GM12878 (cell line): ENCODE data around the gene ATP10A. TPM values are rescaled to one million over a fixed set of nuclear protein-coding genes. Genes with fewer than 3 reads are reported as not detected.

Experiments used
- ATAC-seq: fragments of 200-7000 bp; cut with Tn5 transposase; 3 replicates; pipeline ENCODE4 v1.9.1; 2020; ENCODE audit warnings: mild to moderate bottlenecking, moderate library complexity
- BruUV-seq: library from RNA; stranded (reverse); fragments of 400-500 nt; replicated peaks from 2 replicates; lab custom pipeline; 2021; lab: Mats Ljungman, UMichigan
- CTCF ChIA-PET: fragments of 300-600 bp; sonication (Branson Sonifier 250); formaldehyde crosslinking; extraction: SDS; loops from one replicate; lab custom pipeline; 2021; ENCODE audit warnings: inconsistent platforms; lab: Yijun Ruan, JAX
- POLR2A ChIA-PET: fragments of 350-600 bp; formaldehyde crosslinking; extraction: SDS; loops from one replicate; lab custom pipeline; 2021; ENCODE audit warnings: inconsistent platforms; lab: Charles Lee
- RAD21 ChIA-PET: fragments of 300-600 bp; sonication (Branson Sonifier 250); formaldehyde crosslinking; loops from one replicate; lab custom pipeline; 2023; ENCODE audit warnings: antibody characterized with exemption; ENCODE audit not compliant: unreplicated experiment; lab: Charles Lee
- SMC1A ChIA-PET: fragments of 300-600 bp; sonication (Branson Sonifier 250); formaldehyde crosslinking; loops from one replicate; lab custom pipeline; 2023; ENCODE audit not compliant: unreplicated experiment, uncharacterized antibody; lab: Charles Lee
- DNase-seq: peaks from one replicate; pipeline ENCODE4 v3.0.0-alpha.2; 2011; ENCODE audit warnings: low read depth, low spot score
- FAIRE-seq: peaks from 3 replicates; lab custom pipeline; 2011; peaks lifted over from hg19 to GRCh38; lab: Jason Lieb, UNC
- H2AFZ ChIP-seq: 2 replicates; pipeline ENCODE4 v1.6.0; 2011; ENCODE audit warnings: low read depth, low read length, control low read depth; ENCODE audit not compliant: control insufficient read depth
- H3K27ac ChIP-seq: 2 replicates; pipeline ENCODE4 v1.5.1; 2011; ENCODE audit warnings: control low read depth; ENCODE audit not compliant: control insufficient read depth, insufficient read depth
- H3K27me3 ChIP-seq, 2 experiments: replicated peaks in 1 of 2; 2 replicates each; pipeline versions ENCODE4 v1.6.0 to v1.6.1; 2011; ENCODE audit warnings: low read length in 1 of 2; ENCODE audit not compliant: control insufficient read depth in 2 of 2, insufficient read depth in 2 of 2
- H3K36me3 ChIP-seq, 2 experiments: 2 replicates each; pipeline ENCODE4 v1.5.1; 2011; ENCODE audit warnings: low read length in 1 of 2; ENCODE audit not compliant: control insufficient read depth in 2 of 2, insufficient read depth in 2 of 2
- H3K4me1 ChIP-seq: 2 replicates; pipeline ENCODE4 v1.6.1; 2011; ENCODE audit warnings: mild to moderate bottlenecking, low read length, moderate library complexity, mixed read lengths; ENCODE audit not compliant: control insufficient read depth, insufficient read depth
- H3K4me2 ChIP-seq: 2 replicates; pipeline ENCODE4 v1.6.0; 2011; ENCODE audit warnings: control low read depth; ENCODE audit not compliant: control insufficient read depth, insufficient read depth
- H3K4me3 ChIP-seq: fragments of 200-600 bp; sonication (generic); 2 replicates; pipeline ENCODE4 v1.5.1; 2016
- H3K79me2 ChIP-seq: 2 replicates; pipeline ENCODE4 v1.6.0; 2011; ENCODE audit warnings: low read length; ENCODE audit not compliant: control insufficient read depth, insufficient read depth
- H3K9ac ChIP-seq: 2 replicates; pipeline ENCODE4 v1.8.0; 2011; ENCODE audit warnings: low read length, control low read depth, mixed read lengths; ENCODE audit not compliant: control insufficient read depth, insufficient read depth
- H3K9me3 ChIP-seq: replicated peaks from 3 replicates; pipeline ENCODE4 v1.5.1; 2011; ENCODE audit warnings: mild to moderate bottlenecking, low read length; ENCODE audit not compliant: control insufficient read depth, insufficient read depth
- H4K20me1 ChIP-seq: 2 replicates; pipeline ENCODE4 v1.6.0; 2011; ENCODE audit not compliant: control insufficient read depth, insufficient read depth
- BCL11A ChIP-seq: IDR thresholded peaks from 2 replicates; pipeline ENCODE4 v1.6.1; 2011; ENCODE audit warnings: low read depth, low read length
- BCL3 ChIP-seq: IDR thresholded peaks from 2 replicates; pipeline ENCODE4 v1.6.1; 2011; ENCODE audit warnings: borderline replicate concordance, low read depth, mild to moderate bottlenecking, moderate library complexity, low read length; ENCODE audit not compliant: insufficient read depth, poor library complexity, severe bottlenecking
- CTCF ChIP-seq, 3 experiments: IDR thresholded peaks in 2 of 3; conservative IDR thresholded peaks in 1 of 3; 2 replicates each; pipeline ENCODE4 v1.5.1; 2011; ENCODE audit warnings: low read depth in 3 of 3, low read length in 3 of 3, mild to moderate bottlenecking in 3 of 3, control low read depth in 2 of 3, moderate library complexity in 2 of 3, inconsistent platforms in 1 of 3, mixed read lengths in 1 of 3; ENCODE audit not compliant: control insufficient read depth in 2 of 3, insufficient read depth in 1 of 3; ENCODE audit errors: extremely low read depth in 1 of 3
- ELK1 ChIP-seq: IDR thresholded peaks from 2 replicates; pipeline ENCODE4 v1.6.1; 2012; ENCODE audit warnings: low read depth, low read length, improper control_type of control experiment
- GATAD2B ChIP-seq: fragments of 450-650 bp; conservative IDR thresholded peaks from 2 replicates; pipeline ENCODE4 v1.6.1; 2017; ENCODE audit warnings: low read depth, mild to moderate bottlenecking, moderate library complexity
- HDAC2 ChIP-seq: fragments of 200-600 bp; sonication (generic); IDR thresholded peaks from 2 replicates; pipeline ENCODE4 v1.6.1; 2017
- MEF2B ChIP-seq: fragments of 450-650 bp; IDR thresholded peaks from 2 replicates; pipeline ENCODE4 v1.6.1; 2018; ENCODE audit warnings: mild to moderate bottlenecking, moderate library complexity; ENCODE audit not compliant: partially characterized antibody, poor library complexity, severe bottlenecking
- MYB ChIP-seq: fragments of 150-350 bp; IDR thresholded peaks from 2 replicates; pipeline ENCODE4 v1.6.1; 2014; ENCODE audit warnings: mild to moderate bottlenecking, low read depth, low read length, borderline replicate concordance
- POLR2AphosphoS5 ChIP-seq: IDR thresholded peaks from 2 replicates; pipeline ENCODE4 v1.6.1; 2011; ENCODE audit warnings: mild to moderate bottlenecking, low read length, inconsistent platforms
- RCOR1 ChIP-seq: conservative IDR thresholded peaks from 2 replicates; pipeline ENCODE4 v1.6.1; 2012; ENCODE audit warnings: low read depth, low read length, improper control_type of control experiment
- RELA ChIP-seq: fragments of 450-650 bp; IDR thresholded peaks from 2 replicates; pipeline ENCODE4 v1.8.0; 2014; ENCODE audit warnings: borderline replicate concordance; ENCODE audit not compliant: partially characterized antibody
- RELB ChIP-seq: fragments of 450-650 bp; IDR thresholded peaks from 2 replicates; pipeline ENCODE4 v1.6.1; 2017; ENCODE audit warnings: low read depth, mild to moderate bottlenecking, moderate library complexity
- SPI1 ChIP-seq: IDR thresholded peaks from 2 replicates; pipeline ENCODE4 v1.6.1; 2011; ENCODE audit warnings: low read depth, mild to moderate bottlenecking, low read length, moderate library complexity, borderline replicate concordance; ENCODE audit not compliant: insufficient read depth
- SREBF2 ChIP-seq: IDR thresholded peaks from 2 replicates; pipeline ENCODE4 v1.6.1; 2012; ENCODE audit warnings: mild to moderate bottlenecking, low read length
- SRF ChIP-seq, 2 experiments: IDR thresholded peaks; 2 replicates each; pipeline ENCODE4 v1.6.1; 2011; ENCODE audit warnings: low read depth in 2 of 2, low read length in 2 of 2, mild to moderate bottlenecking in 1 of 2, moderate library complexity in 1 of 2
- USF1 ChIP-seq: IDR thresholded peaks from 2 replicates; pipeline ENCODE4 v1.6.1; 2011; ENCODE audit warnings: borderline replicate concordance, low read depth, mild to moderate bottlenecking, moderate library complexity, mixed read lengths, low read length; ENCODE audit not compliant: insufficient read depth; ENCODE audit errors: extremely low read length
- WRNIP1 ChIP-seq: IDR thresholded peaks from 2 replicates; pipeline ENCODE4 v1.6.1; 2011; ENCODE audit warnings: low read depth, low read length, improper control_type of control experiment, borderline replicate concordance
- WGBS: methylation state at CpG from one replicate; pipeline ENCODE4 v1.1.6; 2016; ENCODE audit warnings: low lambda C conversion rate; ENCODE audit not compliant: insufficient replicate concordance, insufficient coverage; ENCODE audit errors: missing lambda C conversion rate; 5-methylcytosine and 5-hydroxymethylcytosine counted together
- in situ Hi-C: fragments of 300-500 bp; cut with MboI; formaldehyde crosslinking; loops from 9 replicates; pipeline ENCODE4 v1.14.3; 2018; ENCODE audit warnings: mixed read lengths
- intact Hi-C: fragments of 100-400 bp; cut with micrococcal nuclease; formaldehyde crosslinking; loops from one replicate; pipeline ENCODE4 v1.14.2; 2022; ENCODE audit not compliant: unreplicated experiment
- polyA plus RNA-seq, 11 experiments: library from polyadenylated mRNA; depleted of rRNA in 4 of 11; unstranded in 6 of 11; stranded (reverse) in 5 of 11; fragments of >200 nt; fragmentation: Nextera tagmentation in 4 of 11; fragmentation: Illumina TruSeq in 1 of 11; extraction: Ambion mirVana in 4 of 11; extraction: Trizol in 1 of 11; gene quantifications; 1 replicate in 1 of 11; 2 replicates in 10 of 11; pipeline versions ENCODE4 v1.2.1 to v1.2.3, GENCODE V29; 2011 to 2016; ENCODE audit warnings: inconsistent platforms in 2 of 11, missing spikeins in 2 of 11, low read depth in 1 of 11
- total RNA-seq, 4 experiments: library from RNA; depleted of rRNA in 3 of 4; stranded (reverse); fragments of >200 nt in 3 of 4; fragmentation: Illumina TruSeq in 1 of 4; extraction: Trizol in 1 of 4; gene quantifications; 2 replicates each; pipeline versions ENCODE4 v1.2.1 to v1.2.3, GENCODE V29; 2013 to 2021

The ATP10A gene
- total and polyA plus RNA-seq, 10 of the 15 experiments (the other 5 are each of a cell fraction or from before 2014, with no cell fraction given): 0.04 to 1.5 (median 0.31) TPM; not detected in 2

- Histone ChIP-seq H4K20me1 (no peaks in the 10 kb centered on the region), H3K4me1 (no peaks in the 10 kb centered on the region), H2AFZ (no peak overlapping the region), H3K36me3 (no peaks in the 10 kb centered on the region), H3K9ac (no peak overlapping the region), H3K9me3 (no peaks in the 10 kb centered on the region; the same call in 2 of the 3 replicates), H3K27ac (no peak overlapping the region), H3K27me3 (no peaks in the 10 kb centered on the region), H3K4me3 (no peak overlapping the region), H3K79me2 (no peaks in the 10 kb centered on the region), H3K4me2 (no peak overlapping the region)
- BruUV-seq: no TSS peak
- FAIRE-seq (no peak), DNase-seq (no peak), ATAC-seq (no peak)
- ChIA-PET SMC1A (no interaction called here), POLR2A (no interaction called here), RAD21 (no interaction called here), CTCF (no interaction called here)
- 4% methylated on average over 4 of the region's 4 CpGs for WGBS
- in situ Hi-C loops (no loop called here), intact Hi-C loops (no loop called here)
- TF ChIP-seq SPI1 (no peak), GATAD2B (no peak), SREBF2 (no peak), RELA (no peak), RCOR1 (no peak), POLR2AphosphoS5 (no peak), MEF2B (no peak), RELB (no peak), MYB (no peak), BCL3 (no peak), CTCF (IDR thresholded peaks at IDR 0.05 in 2 of 3, conservative IDR thresholded peaks at IDR 0.05 in 1 of 3; ENCODE audit: control insufficient read depth in 2 of 3, extremely low read depth in 1 of 3, insufficient read depth in 1 of 3, low read depth in 3 of 3, low read length in 3 of 3) (no peak), WRNIP1 (no peak), ELK1 (no peak), SRF (IDR thresholded peaks at IDR 0.05; ENCODE audit: low read depth in 2 of 2, low read length in 2 of 2) (no peak), HDAC2 (no peak), USF1 (no peak), BCL11A (no peak)
Measured at GRCh38 chr15:25689592-25689991, 173.5 kb downstream of the ATP10A start.
